GM10266 (cell line): ENCODE data around the gene DPH1.

Source experiments
- DNase-seq: peaks from one replicate; pipeline ENCODE4 v3.0.0; 2012; ENCODE audit errors: extremely low spot score
- CTCF ChIP-seq: IDR thresholded peaks from 2 replicates; pipeline ENCODE4 v1.5.1; 2012; ENCODE audit warnings: mild to moderate bottlenecking, low read depth; ENCODE audit not compliant: control insufficient read depth, insufficient read depth; ENCODE audit errors: missing control alignments

DPH1 gene

GRCh38 chr17:2051933-2052559, 22.1 kb downstream of the DPH1 start:
- DNase-seq: no peak
- no peak for TF ChIP-seq CTCF

GRCh38 chr17:2053380-2054261, 23.7 kb downstream of the DPH1 start:
- DNase-seq: peak; percentile 91
- peak; percentile 85 for TF ChIP-seq CTCF

- TF ChIP-seq CTCF: no peak
- DNase-seq: no peak
These were observed 24.2 kb downstream of the DPH1 start for GRCh38 chr17:2054262-2054511.

- peak; percentile 92 for DNase-seq
- TF ChIP-seq CTCF: peak; percentile 93
These were observed 24.7 kb downstream of the DPH1 start, which contains the start of gene HIC1 for GRCh38 chr17:2054512-2055291. HIC1 (plus strand) TSS chr17:2055103; CDS start chr17:2056691, 1,588 bp downstream.

- TF ChIP-seq CTCF: no peak
- DNase-seq: peak; percentile 87
These were observed 25.6 kb downstream of the DPH1 start for GRCh38 chr17:2055292-2056205.

- peak; percentile 32 for TF ChIP-seq CTCF
- peak; percentile 77 for DNase-seq
These were observed 26.5 kb downstream of the DPH1 start for GRCh38 chr17:2056206-2057174.
